NCI-H1694 treated with DMSO at 0.1 percent for 48 hours (cell line): ENCODE results near the gene STXBP4.

Experiments used
- DNase-seq: peaks from one replicate; lab custom pipeline; 2025; lab: John Stamatoyannopoulos, UW

The STXBP4 gene

DNA sequence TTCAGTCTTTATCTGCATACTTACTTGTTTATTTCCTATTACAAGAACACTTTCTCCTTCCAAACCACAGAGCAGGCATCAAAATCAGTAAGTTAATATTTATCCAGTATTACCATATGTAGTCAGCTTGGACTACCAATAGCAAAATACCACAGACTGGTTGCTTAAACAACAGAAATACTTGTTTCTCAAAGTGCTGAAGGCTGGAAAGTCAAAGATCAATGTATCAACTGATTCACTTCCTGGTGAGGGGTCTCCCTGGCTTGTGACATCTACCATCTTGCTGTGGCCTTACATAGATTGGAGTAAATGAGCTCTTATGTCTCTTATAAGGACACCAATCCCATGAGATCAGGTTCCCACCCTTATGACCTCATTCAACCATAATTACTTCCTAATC is 2.6 kb downstream of the STXBP4 start:
- DNase-seq, result no peak

DNA sequence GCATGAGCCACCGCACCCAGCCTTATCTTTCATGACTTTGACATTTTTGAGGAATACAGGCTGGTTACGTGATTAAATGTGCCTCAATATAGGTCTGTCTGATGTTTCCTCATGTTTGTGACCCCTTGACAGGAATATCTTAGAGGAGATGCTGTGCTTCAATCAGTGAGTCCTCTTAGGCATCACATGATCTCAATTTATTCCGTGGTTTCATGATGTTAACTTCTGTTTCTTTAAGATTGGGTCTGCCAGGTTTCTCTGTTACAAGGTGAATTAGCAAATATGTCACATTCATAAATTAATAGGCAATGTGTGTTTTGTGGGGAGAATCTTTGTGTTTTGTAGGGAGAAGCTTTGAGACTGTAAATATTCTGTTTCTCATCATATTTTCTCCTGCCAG is 3.3 kb downstream of the STXBP4 start:
- no peak for DNase-seq

DNA sequence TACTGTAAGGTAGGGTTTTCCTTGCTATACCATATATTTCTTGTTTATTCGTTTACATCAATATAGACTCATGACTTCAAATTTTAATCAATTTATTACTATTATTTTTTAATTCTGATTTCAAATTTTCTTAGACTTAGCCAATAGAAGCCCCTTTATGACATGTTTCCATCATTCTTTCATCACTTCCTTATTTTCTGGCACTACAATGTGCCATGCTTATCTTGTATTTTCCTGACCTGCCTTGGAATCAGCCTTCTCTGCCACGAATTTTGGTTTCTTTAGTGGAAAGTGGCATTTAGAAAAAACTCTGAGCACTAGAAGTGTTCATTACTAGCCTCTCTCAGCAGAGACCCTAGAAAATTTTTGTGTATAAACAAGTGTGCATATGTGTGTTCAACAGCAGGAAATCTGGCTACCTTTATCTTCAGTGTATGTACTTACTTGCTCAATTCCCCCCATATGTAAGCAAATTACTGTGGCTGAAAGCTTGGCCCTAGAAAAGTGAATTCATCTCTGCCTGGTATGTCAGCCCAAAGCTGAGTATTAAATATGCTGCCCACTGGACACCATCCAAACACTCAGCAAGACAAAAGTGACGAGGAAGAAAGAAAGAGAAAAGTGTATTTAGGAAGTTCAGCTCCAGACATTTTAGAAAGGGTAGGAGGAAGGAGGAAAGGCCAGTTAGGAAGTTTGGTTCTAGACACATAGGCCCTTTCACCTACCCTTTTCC is 4.0 kb downstream of the STXBP4 start:
- DNase-seq, result no peak

DNA sequence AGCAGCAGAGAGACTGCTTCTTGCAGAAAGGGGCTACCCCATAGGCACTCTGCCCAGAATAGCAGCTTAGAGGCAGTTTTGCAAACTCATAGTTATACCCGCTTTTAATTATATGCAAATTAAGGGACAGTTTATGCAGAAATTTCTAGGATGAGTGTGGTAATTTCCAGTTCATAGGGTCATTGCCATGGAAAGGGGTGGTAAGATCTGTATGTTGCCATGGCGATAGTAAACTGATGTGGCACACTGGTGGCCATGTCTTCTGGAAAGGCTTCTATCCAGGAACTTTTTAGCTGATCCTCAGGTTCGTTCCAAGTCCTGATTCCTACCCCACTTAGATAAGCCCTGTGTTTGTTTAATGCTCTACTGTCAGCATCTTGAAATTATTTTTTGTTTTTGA is 6.2 kb downstream of the STXBP4 start:
- no peak for DNase-seq

DNA sequence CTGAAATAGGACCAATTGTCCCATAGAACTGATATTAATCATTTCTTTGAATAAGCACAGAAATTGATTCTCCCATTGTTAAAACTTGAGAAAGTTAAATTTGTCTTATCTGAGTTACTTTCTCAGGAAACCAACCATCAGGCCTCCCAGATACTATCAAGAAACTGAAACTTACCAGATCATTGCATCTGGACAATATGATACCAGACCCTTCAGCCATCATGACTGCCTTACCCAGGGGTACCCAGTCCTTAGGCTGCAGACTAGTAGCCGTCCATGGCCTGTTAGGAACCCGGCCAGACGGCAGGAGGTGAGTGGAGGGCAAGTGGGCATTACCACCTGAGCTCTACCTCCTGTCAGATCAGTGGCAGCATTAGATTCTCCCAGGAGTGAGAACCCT is 7.8 kb downstream of the STXBP4 start:
- no peak for DNase-seq

DNA sequence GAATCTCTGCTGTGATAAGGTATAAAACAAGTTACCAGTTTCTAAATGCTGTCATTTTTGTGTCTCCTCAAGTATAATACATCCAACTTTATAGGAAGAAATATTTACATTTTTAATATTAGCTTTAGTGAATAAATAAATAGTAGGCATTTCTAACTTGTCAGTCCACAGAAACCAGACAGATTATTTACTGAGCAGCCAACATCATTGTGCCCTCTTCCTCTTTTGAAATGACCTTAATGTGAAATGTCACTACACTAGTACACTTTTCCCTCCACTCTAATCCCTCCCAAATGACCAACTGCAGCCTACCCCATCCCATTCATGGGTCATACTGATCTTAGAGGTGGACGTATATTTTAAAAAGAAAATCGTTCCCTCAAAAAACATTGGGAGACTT is 9.2 kb downstream of the STXBP4 start:
- no peak for DNase-seq

DNA sequence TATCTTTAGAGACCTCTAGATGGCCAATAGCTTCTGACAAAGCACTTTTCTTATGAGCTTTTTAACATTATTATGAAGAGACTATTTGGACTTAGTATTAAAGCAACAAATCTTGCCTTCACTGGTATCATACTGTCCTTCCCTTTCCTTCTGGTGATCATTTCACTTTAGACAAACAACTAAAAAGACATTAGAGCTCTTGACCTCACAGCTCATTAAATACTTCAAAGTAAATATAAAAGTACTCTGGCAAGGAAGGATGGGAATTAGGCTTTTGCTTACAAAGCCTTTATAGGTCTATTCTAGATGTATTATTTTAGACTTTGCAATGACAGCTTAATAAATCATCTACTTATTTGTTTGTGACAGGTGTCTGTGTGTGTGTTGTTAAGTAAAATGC is 11.1 kb downstream of the STXBP4 start:
- no peak for DNase-seq

DNA sequence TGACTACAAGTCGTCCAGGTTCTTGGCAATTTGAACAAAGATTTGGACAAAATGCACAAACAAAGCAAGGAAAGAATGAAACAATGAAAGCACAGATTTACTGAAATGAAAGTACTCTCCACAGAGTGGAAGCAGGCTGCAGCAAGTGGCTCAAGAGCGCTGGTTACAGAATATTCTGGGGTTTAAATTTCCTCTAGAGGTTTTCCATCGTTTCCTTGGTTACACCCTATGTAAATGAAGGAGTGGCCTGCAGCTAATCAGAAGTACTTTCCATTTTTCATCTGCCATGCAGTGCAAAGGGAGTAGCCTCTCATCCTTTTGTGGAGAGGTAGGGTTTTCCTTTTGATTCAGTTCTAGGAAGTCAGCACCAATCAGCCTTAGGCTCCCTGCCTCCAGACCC is 11.8 kb downstream of the STXBP4 start:
- DNase-seq, result no peak

DNA sequence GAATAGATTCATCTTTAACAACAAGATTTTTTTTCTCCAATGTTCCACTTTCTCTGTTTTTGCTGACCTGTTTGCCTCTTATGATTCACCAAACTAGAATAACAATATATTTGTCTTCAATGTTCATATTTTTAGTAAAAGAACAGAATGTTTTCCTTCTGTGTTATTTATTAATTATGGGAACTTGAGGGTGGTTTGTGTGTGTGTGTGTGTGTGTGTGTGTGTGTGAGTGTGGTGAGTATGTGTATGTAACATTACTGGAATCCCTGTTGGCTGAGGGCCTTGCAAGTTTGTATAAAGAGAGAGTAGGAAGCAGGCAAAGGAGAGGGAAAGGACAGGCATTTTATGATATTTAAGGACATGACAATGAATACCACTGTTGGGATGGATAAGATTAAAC is 13.8 kb downstream of the STXBP4 start:
- DNase-seq, result no peak

DNA sequence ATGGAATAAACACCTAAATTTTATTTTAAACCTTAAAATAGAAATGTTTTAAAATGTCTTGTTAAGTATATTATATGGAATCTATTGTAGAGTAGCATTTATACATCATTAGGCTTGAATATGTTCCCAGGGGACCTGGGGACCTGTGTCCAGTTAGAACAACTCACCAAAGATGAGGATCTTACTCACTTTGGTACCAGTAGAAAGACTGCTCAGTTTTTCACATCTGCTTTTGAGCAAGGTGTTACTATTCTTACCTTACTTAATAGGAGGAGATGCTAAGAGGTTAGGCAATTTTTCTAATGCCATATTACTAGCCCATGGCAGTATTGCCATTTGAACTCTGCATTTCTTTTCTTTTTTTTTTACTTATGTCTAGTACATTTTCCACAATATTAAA is 14.7 kb downstream of the STXBP4 start:
- DNase-seq, result no peak

DNA sequence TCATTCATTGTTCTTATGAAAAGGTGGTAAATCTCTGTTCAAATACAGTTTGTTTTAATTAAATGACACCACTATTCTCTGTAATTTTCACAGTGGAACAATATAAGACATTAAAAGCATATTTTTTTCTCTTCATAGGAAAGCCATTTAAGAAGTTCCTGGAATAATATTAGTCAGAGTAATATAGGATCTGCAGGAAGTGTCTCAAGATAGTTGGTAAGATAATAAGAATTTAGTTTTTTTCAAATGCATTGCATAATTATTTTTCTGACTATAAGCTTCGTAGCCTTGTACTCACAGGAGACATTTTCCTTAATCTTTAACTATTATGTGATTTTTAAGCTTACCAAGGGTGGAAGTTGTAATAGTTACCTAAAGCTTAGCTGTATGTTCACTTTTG is 16.9 kb downstream of the STXBP4 start:
- DNase-seq, result no peak

DNA sequence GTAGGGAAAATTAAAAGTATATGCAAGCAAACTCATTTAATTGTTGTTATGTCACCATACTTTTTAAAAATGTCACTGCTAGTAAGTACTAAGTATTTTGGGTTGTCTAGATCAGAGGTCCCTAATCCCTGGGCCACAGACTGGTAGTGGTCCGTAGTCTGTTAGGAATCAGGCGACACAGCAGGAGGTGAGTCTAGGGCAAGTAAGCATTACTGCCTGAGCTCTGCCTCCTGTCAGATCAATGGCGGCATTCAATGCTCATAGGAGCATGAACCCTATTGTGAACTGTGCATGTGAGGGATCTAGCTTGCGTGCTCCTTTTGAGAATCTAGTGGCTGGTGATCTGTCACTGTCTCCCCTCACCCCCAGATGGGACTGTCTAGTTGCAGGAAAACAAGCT is 21.6 kb downstream of the STXBP4 start:
- no peak for DNase-seq

DNA sequence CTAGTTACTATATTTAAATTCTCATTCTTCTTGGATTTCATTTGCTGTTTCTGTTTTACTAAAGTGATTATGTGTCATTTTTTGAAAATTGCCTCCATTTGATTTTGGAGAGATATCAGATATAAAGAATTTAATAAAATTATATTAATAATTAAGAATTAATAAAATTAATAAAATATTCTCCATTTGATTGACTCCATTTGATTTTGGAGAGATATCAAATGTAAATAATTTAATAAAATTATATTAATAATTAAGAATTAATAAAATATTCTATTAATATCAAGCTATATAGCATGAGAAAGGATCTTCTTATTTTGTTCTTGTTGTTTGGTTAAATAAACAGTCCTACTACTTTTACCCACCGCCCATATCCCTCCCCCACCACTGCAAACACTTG is 23.0 kb downstream of the STXBP4 start:
- DNase-seq, result no peak

DNA sequence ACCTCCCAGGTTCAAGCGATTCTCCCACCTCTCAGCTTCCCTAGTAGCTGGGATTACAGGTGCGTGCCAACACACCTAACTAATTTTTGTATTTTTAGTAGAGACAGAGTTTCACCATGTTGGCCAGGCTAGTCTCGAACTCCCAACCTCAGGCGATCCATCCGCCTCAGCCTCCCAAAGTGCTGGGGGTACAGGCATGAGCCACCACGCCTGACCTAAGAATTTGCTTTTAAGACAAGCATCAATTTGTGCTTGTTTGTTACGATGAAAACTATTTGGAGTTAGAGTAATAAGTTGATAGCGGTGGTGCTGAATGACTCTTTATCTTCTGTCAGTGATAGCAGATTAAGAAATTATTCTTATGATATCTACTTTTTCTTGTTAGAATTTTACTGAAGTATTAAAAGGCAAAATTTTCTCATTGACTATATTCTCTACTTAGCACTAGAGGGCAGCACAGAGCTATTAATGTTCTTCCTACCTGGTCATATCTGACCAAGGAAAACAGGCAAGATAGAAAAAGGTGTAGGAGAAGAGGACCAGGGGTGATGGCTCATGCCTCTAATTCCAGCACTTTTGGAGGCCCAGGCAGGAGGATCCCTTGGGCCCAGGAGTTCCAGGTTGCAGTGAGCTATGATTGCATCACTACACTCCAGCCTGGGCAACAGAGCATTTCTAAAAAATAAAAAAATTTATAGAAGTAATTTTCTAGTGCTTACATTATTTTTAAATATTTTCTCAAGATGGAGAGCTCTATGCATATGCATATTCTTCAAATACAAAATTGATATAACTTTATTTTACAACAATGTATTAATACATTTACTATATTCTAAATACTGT is 24.5 kb downstream of the STXBP4 start:
- DNase-seq, result peak; percentile 81

DNA sequence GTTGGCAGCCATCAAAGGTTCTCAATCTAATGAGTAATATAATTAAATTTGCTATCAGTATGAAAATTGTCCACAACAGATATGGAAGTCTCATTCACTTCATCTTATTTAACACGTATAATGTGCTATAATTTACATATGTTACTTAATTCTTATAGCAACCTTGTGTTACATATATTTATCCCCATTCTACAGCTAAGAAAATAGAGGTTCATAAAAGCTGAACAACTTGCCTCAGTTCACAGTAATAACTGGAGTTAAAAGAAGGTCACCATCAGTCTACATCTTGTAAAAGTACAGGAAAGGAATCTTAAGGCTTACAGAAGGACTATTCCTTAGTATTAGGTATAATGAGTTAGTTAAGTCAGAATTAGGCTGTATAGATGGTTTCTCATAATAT is 27.9 kb downstream of the STXBP4 start:
- no peak for DNase-seq

DNA sequence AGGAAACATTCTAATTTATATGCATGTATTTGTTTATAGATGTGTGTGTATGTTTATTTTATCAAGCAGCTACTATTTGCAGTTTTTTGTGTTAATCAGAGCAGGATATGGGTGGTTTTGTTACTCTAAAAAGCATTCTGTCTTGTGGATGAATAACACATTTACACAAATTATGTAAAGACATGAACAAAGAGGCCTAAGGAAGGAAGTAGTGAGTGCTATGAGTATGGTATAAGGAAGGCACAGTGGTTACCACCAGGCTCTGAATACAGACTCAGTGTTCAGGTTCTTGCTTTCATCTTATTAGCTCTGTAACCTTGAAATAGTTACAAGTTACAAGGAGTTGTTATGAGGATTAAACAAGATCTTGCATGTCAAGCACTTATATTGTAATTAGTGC is 33.9 kb downstream of the STXBP4 start:
- DNase-seq, result no peak

DNA sequence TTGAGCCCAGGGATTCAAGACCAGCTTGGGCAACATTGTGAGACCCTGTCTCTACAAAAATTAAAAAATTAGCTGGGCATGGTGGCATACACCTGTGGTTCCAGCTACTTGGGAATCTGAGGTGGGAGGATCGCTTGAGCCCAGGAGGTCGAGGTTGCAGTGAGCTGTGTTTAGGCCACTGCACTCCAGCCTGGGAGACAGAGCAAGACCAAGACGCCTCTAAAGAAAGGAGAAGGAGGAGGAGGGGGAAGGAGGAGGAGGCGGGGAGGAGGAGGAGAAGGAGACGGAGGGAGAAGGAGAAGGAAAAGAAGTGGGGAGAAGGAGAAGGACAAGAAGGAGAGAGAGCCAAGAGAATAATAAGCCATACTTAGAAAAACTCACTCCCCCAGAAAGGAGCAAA is 35.9 kb downstream of the STXBP4 start:
- no peak for DNase-seq

DNA sequence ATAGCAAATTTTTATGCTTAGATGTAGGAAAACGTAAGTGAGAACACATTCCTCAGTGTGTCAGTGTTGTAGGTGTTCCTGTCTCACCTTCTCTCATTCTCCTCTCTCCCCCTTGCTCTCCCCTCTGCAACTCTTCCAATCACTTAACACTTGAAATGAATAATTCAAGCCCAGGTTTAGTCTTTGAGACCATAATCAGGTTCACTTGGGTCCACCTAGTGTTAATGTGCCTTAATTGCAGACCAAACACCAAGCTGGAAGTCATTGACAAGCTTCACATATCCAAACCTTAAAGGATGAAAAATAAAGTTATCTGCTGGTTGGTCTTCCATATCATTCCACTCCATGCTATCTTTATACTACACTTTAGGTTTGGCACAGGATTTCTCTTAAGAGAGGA is 37.0 kb downstream of the STXBP4 start:
- DNase-seq, result no peak

DNA sequence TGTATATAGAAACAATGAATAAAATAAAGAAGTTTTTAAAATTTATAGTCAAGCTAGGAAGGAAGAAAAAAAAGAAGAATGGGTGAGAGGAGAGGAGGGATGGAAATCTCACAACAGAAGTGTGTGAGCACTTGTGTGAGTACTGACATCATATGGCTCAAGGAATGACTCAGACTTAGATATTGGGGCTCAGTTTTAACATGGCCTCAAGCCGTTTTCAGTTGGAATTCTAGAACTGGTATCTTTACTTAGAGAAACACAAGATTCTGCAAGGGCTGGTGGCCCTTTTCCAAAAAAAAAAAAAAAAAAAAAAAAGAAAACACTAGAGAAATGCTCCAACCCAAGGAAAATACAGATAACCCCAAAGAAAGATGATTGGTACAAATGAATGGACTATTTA is 55.1 kb downstream of the STXBP4 start:
- no peak for DNase-seq

DNA sequence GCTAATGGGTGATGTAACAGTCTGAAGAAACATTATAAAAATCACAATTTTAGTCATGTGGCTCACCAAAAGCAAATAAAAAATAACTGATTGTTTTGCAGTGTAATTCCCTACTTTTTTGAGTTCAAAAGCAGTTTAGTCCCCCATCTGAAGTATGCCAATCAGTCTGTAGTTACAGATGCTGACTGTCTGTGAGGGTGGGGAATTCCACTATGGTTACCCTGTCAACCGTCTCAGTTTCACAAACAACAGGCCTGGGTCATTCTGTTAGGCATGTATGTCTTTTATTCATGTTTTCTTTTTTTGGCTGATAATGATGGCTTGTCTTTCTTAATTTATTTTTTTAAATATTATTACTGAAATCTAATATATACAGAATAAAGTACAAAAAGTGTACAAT is 69.3 kb downstream of the STXBP4 start:
- DNase-seq, result no peak

DNA sequence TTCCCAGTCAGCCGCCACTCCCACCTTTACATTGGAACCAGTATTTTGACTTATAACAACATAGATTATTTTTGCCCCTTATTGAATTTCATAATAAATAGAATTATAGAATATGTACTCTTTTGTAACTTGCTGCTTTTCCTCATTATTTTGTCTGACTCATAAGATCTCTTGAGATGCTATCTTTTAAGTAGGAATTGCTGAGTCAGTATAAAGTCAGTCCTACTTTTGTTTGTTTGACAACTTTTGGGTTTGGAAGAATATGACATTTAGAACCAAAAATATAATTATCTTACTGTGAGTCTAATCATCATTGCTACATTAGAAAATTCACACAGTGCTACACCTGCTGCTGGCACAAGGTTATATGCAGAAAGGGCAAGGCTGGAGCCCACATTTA is 69.7 kb downstream of the STXBP4 start:
- no peak for DNase-seq

DNA sequence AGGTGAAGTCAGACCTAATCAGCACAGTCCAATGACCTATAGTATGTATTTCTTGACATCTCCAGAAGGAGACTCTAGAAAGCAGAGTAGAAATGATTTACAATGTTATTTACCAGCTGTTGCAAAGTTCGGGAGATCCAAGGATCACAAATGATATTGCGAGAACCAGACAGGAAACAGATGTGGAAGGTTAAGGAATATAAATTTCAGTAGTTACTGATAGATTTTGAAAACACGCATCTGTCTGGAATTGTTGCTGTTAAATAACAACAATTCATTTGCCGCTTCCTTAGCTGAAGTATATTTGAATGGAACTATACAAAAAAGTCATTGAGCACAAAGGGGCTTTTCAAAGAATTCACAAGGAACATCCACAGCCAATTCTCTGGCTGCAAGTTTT is 72.0 kb downstream of the STXBP4 start:
- DNase-seq, result no peak

DNA sequence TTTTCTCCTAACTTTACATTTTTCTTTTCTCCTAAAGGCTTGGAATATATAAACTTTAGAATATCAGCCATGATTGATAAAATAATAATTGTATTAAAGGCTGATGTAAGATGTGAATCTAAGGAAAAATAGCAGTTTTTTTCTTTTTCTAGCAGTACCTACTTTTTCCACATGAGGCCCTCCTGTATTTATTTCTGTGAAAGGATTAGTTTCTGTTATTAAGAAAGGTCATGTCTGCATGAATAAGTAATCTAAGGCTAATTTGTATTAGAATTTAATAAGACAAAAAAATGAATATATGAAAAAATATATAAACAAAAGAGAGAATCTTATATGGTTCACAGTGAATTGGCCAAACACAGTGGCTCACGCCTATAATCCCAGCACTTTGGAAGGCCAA is 85.3 kb downstream of the STXBP4 start:
- peak; percentile 78 for DNase-seq

DNA sequence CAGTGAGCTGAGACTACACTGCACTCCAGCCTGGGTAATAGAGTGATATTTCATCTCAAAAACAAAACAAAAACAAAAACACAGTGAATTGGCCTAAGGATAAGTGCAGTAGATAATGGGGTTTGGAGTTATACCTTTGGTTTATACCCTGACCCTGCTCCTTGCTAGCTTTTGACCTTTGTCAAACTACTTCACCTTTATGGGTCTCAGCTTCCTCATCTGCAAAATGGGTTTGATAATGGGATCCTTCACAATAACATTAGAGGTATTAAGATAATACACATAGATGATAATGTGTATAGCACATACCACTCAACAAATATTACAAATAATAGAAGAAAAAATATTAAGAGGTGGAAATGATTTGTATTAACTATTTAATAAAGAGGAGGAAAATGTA is 85.9 kb downstream of the STXBP4 start:
- no peak for DNase-seq
